Measurements from ENCODE around the gene XXYLT1. TPM values are rescaled to one million over a fixed set of nuclear protein-coding genes. Genes with fewer than 3 reads are reported as not detected.
"Not testable (repeated sequence)": the region's sequence is repeated elsewhere in the genome, so short reads cannot be mapped to it uniquely, and the experiment has no call there.

XXYLT1 gene
- total RNA-seq, 1 donor from 2014 or later = 8.9 TPM

DNA sequence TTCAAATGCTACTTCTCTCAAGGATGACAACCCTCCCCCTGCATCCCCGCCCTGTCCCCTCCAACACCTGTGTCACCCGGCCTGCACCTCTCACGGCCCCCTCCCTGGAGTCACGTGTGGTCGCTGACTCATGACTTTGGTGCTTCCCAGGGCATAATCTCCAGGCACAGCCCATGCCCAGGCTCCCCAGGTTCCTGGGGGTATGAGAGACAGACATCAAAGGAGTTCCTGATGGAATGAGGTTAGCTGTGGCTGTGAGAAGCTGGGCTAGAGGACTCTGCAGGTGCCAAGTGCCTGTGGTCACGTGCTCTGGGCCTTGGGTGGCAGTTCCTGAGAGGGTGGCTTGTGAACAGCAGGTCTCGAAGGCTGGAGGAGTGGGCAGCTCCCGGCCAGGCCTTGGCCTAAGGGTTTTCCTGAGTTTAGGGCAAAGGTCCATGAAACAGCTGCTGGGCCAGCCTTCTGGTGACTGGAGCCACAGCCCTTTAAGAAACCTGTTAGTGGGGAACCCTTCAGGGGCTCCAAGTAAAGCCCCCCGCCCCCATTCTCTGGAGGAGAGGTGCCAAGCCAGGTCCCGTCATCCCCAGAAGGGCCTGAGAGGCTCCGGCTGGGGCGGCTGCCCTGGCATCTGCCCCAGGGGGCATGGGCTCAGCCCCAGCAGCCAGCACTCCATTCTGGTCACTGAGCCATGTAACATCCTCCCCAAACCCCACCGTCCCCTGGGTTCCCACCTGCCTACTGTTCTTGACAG lies 230.0 kb downstream of the XXYLT1 start:
- no peak for DNase-seq
- intact Hi-C loops (cut with DNase I) = no loop called here

DNA sequence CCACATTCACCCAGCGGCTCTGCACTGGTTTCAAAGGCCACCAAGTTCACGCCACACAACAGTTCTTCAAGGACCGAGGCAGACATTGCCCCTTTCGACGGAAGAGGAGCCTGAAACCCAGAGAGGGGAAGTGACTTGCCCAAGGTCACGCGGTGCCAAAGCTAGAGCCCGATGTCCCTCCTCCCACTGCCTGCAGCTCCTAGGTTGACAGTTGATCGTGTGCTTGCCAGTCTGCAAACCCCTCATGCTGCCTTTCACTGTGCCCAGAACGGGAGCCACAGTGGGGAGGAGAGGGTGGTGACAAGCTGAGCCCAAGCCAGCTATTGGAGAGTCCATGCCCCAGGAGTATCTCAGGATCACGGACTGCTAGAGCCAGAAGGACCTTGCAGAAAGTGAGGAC lies 230.9 kb downstream of the XXYLT1 start:
- no peaks in the 10 kb centered on the region for H3K27me3 ChIP-seq (ENCODE audit: low read depth)
- no peaks in the 10 kb centered on the region for H3K36me3 ChIP-seq
- no peak overlapping the region for H3K27ac ChIP-seq
- H3K4me3 ChIP-seq = no peak overlapping the region
- ATAC-seq (peak; percentile 35 to 70), DNase-seq (peak; percentile 78)
- H3K9me3 ChIP-seq = peaks cover 5% of the 10 kb centered on the region
- TF ChIP-seq, protein P1, sequence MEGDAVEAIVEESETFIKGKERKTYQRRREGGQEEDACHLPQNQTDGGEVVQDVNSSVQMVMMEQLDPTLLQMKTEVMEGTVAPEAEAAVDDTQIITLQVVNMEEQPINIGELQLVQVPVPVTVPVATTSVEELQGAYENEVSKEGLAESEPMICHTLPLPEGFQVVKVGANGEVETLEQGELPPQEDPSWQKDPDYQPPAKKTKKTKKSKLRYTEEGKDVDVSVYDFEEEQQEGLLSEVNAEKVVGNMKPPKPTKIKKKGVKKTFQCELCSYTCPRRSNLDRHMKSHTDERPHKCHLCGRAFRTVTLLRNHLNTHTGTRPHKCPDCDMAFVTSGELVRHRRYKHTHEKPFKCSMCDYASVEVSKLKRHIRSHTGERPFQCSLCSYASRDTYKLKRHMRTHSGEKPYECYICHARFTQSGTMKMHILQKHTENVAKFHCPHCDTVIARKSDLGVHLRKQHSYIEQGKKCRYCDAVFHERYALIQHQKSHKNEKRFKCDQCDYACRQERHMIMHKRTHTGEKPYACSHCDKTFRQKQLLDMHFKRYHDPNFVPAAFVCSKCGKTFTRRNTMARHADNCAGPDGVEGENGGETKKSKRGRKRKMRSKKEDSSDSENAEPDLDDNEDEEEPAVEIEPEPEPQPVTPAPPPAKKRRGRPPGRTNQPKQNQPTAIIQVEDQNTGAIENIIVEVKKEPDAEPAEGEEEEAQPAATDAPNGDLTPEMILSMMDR (IDR thresholded peaks at IDR 0.05) = no peak
- H3K4me1 ChIP-seq = no peaks in the 10 kb centered on the region
- intact Hi-C loops (cut with DNase I) = no loop called here

More for the DNA sequence above, 230.0 kb downstream of the XXYLT1 start:
- Histone ChIP-seq H3K27me3 (ENCODE audit: low read depth) (no peaks in the 10 kb centered on the region), H3K9me3 (peaks cover 5% of the 10 kb centered on the region), H3K36me3 (no peaks in the 10 kb centered on the region), H3K4me3 (no peak overlapping the region), H3K27ac (no peak overlapping the region), H3K4me1 (no peaks in the 10 kb centered on the region)
- TF ChIP-seq, protein P1 (IDR thresholded peaks at IDR 0.05) = no peak
- peak in 1 of 2 donors; percentile 37 for ATAC-seq

DNA sequence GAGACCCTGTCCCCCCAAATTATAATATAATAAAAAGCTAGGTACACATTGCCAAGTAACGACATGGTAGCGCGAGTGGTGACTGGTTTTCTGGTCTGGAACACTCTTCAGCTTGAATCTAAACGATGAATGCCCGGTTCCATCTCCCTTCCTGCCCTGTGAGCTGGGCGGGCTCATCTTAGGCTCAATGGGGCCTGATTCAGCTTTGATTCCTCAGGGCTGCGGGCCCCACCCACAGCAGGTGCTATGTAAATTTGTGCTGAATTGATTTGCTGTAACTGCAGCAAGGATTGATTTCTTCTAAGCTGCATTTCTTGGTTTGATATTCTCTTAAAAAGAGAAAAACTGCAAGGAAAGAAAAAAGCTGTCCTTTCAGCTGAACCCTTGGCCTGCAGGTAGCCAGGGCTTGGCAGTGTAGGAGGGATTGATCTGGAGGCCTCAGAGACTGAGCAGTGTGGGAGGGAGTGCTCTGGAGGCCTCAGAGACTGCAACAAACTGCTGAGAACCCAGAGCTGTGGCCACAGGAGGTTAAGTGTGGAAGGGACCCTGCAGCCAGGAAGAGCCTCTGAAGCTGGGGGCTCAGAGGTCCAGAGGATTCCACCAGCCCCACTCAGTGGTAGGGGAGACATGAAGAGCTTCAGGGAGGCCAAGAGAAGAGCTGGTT lies 231.6 kb downstream of the XXYLT1 start:
- ATAC-seq (no peak), DNase-seq (no peak)
- Histone ChIP-seq H3K36me3 (no peaks in the 10 kb centered on the region), H3K27me3 (ENCODE audit: low read depth) (no peaks in the 10 kb centered on the region), H3K9me3 (peaks cover 5% of the 10 kb centered on the region), H3K27ac (no peak overlapping the region), H3K4me1 (no peaks in the 10 kb centered on the region), H3K4me3 (no peak overlapping the region)
- intact Hi-C loops (cut with DNase I) = no loop called here
- TF ChIP-seq, protein P1 (IDR thresholded peaks at IDR 0.05) = no peak

DNA sequence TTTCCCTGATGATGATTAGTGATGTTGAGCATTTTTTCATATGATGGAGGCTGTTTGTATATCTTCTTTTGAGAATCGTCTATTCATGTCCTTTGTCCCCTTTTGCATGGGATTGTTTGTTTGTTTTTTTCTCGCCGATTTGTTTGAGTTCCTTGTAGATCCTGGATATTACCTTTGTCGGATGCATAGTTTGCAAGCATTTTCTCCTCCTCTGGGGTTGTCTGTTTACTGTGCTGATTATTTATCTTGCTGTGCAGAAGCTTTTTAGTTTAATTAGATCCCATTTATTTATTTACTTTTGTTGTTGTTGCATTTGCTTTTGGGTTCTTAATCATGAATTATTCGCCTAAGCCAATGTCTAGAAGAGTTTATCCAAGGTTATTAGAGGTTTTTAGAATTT lies 232.8 kb downstream of the XXYLT1 start:
- DNase-seq (no peak), ATAC-seq (no peak)
- H3K27me3 ChIP-seq (ENCODE audit: low read depth) = no peaks in the 10 kb centered on the region
- no peak overlapping the region for H3K4me3 ChIP-seq
- H3K36me3 ChIP-seq = no peaks in the 10 kb centered on the region
- TF ChIP-seq, protein P1 (IDR thresholded peaks at IDR 0.05) = no peak
- intact Hi-C loops (cut with DNase I) = no loop called here
- no peak overlapping the region for H3K27ac ChIP-seq
- peaks cover 5% of the 10 kb centered on the region for H3K9me3 ChIP-seq
- peaks cover 9% of the 10 kb centered on the region for H3K4me1 ChIP-seq

DNA sequence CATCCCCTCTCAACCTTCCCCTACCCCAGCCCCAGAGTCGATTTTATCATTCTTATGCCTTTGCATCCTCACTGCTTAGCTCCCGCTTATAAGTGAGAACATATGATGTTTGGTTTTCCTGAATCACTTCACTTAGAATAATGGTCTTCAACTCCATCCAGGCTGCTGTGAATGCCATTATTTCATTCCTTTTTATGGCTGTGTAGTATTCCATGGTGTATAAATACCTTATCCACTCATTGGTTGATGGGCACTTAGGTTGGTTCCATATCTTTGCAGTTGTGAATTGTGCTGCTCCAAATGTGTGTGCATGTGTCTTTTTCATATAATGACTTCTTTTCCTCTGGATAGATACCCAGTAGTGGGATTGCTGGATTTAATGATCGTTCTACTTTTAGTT lies 233.4 kb downstream of the XXYLT1 start:
- intact Hi-C loops (cut with DNase I); ATAC-seq; H3K27me3 ChIP-seq (ENCODE audit: low read depth); DNase-seq; H3K9me3 ChIP-seq; H3K27ac ChIP-seq; H3K4me3 ChIP-seq; H3K36me3 ChIP-seq: not testable (repeated sequence)
- peaks cover 13% of the 10 kb centered on the region for H3K4me1 ChIP-seq

DNA sequence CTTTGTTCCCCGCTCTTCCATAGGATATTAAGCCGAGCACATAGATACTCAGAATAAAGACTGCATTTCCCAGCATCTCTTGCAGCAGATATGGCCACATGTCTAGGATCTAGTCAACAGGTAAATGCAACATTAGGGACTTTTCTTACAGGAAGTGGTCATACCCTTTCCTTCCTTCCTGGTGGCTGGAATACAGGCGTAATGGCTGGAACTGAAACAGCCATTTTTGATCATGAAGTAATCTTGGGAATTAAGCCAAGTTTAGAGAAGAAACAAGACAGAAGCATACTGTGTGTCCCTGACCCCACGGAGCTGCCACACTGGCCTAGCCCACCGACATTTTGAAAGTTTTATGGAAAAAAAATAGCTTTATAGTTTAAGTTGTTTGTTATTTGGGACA lies 234.0 kb downstream of the XXYLT1 start:
- Histone ChIP-seq H3K36me3 (no peaks in the 10 kb centered on the region), H3K9me3 (peaks cover 5% of the 10 kb centered on the region), H3K4me1 (peaks cover 13% of the 10 kb centered on the region), H3K4me3 (no peak overlapping the region), H3K27me3 (ENCODE audit: low read depth) (no peaks in the 10 kb centered on the region), H3K27ac (no peak overlapping the region)
- intact Hi-C loops (cut with DNase I) = no loop called here
- TF ChIP-seq, protein P1 (IDR thresholded peaks at IDR 0.05) = no peak
- DNase-seq (no peak), ATAC-seq (no peak)
